Activated CD8-positive, alpha-beta memory T cell treated with anti-CD3 and anti-CD28 coated beads, Interleukin-2, amount 50 U/mL, for 1 hour (primary cell): Measurements from ENCODE around the gene ANKRD65.
A peak's percentile ranks its signal among the peaks of the same experiment; 100 is the strongest.
"Not testable (repeated sequence)": the region's sequence is repeated elsewhere in the genome, so short reads cannot be mapped to it uniquely, and the experiment has no call there.

Experiments
- DNase-seq: peaks from one replicate; pipeline ENCODE4 v3.0.0-alpha.2; 2020; ENCODE audit errors: extremely low read depth

ANKRD65 gene

GRCh38 chr1:1394116-1394515, 27.0 kb downstream of the ANKRD65 start:
- DNase-seq = no peak

GRCh38 chr1:1393428-1393827, 27.6 kb downstream of the ANKRD65 start:
- DNase-seq = no peak

GRCh38 chr1:1393014-1393413, 28.1 kb downstream of the ANKRD65 start:
- no peak for DNase-seq

GRCh38 chr1:1391225-1391624, 29.9 kb downstream of the ANKRD65 start:
- DNase-seq = no peak

- no peak for DNase-seq
Observed at GRCh38 chr1:1390675-1391074, 30.4 kb downstream of the ANKRD65 start.

GRCh38 chr1:1388078-1388472, 33.0 kb downstream of the ANKRD65 start:
- no peak for DNase-seq

- DNase-seq = no peak
Observed at GRCh38 chr1:1387098-1388077, 33.7 kb downstream of the ANKRD65 start.

GRCh38 chr1:1385931-1386330, 35.1 kb downstream of the ANKRD65 start:
- DNase-seq = no peak

- DNase-seq = not testable (repeated sequence)
Observed at GRCh38 chr1:1385339-1385738, 35.7 kb downstream of the ANKRD65 start.

GRCh38 chr1:1381294-1381693, 39.8 kb downstream of the ANKRD65 start:
- no peak for DNase-seq

- no peak for DNase-seq
Observed at GRCh38 chr1:1380860-1381259, 40.2 kb downstream of the ANKRD65 start.

- DNase-seq = no peak
Observed at GRCh38 chr1:1377540-1378205, 43.4 kb downstream of the ANKRD65 start.

GRCh38 chr1:1376551-1377226, 44.4 kb downstream of the ANKRD65 start:
- no peak for DNase-seq

GRCh38 chr1:1374929-1375662, 46.0 kb downstream of the ANKRD65 start, which contains the start of gene AURKAIP1:
Gene AURKAIP1 (minus strand): TSS chr1:1375207. CDS start chr1:1374756, 451 bp downstream.
- DNase-seq = peak; percentile 92

GRCh38 chr1:1374589-1374928, 46.5 kb downstream of the ANKRD65 start:
- no peak for DNase-seq

- DNase-seq = no peak
Observed at GRCh38 chr1:1373815-1374588, 47.1 kb downstream of the ANKRD65 start.

- no peak for DNase-seq
Observed at GRCh38 chr1:1373051-1373814, 47.8 kb downstream of the ANKRD65 start.

GRCh38 chr1:1371746-1372711, 49.0 kb downstream of the ANKRD65 start:
- DNase-seq = no peak

GRCh38 chr1:1371364-1371745, 49.7 kb downstream of the ANKRD65 start:
- DNase-seq = peak; percentile 89
